ENCODE measurements around the gene TMEM135.

- TF ChIP-seq, protein P1, sequence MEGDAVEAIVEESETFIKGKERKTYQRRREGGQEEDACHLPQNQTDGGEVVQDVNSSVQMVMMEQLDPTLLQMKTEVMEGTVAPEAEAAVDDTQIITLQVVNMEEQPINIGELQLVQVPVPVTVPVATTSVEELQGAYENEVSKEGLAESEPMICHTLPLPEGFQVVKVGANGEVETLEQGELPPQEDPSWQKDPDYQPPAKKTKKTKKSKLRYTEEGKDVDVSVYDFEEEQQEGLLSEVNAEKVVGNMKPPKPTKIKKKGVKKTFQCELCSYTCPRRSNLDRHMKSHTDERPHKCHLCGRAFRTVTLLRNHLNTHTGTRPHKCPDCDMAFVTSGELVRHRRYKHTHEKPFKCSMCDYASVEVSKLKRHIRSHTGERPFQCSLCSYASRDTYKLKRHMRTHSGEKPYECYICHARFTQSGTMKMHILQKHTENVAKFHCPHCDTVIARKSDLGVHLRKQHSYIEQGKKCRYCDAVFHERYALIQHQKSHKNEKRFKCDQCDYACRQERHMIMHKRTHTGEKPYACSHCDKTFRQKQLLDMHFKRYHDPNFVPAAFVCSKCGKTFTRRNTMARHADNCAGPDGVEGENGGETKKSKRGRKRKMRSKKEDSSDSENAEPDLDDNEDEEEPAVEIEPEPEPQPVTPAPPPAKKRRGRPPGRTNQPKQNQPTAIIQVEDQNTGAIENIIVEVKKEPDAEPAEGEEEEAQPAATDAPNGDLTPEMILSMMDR (IDR thresholded peaks at IDR 0.05): no peak
- no peak for TF ChIP-seq EZH2 (IDR thresholded peaks at IDR 0.05; ENCODE audit: borderline replicate concordance, insufficient read depth, low read depth, low read length, poor library complexity, severe bottlenecking)
Observed at GRCh38 chr11:87092159-87092558, 54.4 kb downstream of the TMEM135 start.
